ENCODE measurements around the gene OSBPL3. TPM values are rescaled to one million over a fixed set of nuclear protein-coding genes. Genes with fewer than 3 reads are reported as not detected.
"Not testable (repeated sequence)": the region's sequence is repeated elsewhere in the genome, so short reads cannot be mapped to it uniquely, and the experiment has no call there.

Gene OSBPL3
- total RNA-seq, 2 donors from 2014 or later = 3.1 to 8.2 TPM

GRCh38 chr7:25025218-25025671 is 45.3 kb upstream of the OSBPL3 start:
- Histone ChIP-seq H3K27me3 (no peaks in the 10 kb centered on the region), H3K27ac (no peak overlapping the region), H3K4me3 (no peak overlapping the region), H3K4me1 (peaks cover 3% of the 10 kb centered on the region), H3K9me3 (no peaks in the 10 kb centered on the region), H3K36me3 (replicated peaks in 1 of 2; ENCODE audit: insufficient read depth in 1 of 2, low read depth in 2 of 2) (no peaks in the 10 kb centered on the region)
- ATAC-seq (peak; percentile 56), DNase-seq (peak in 1 of 4 donors; percentile 5)
- intact Hi-C loops (cut with DNase I) = no loop called here
- no peak for TF ChIP-seq CTCF (IDR thresholded peaks at IDR 0.05)
- no peak for TF ChIP-seq POLR2A (IDR thresholded peaks at IDR 0.05)

- TF ChIP-seq CTCF (IDR thresholded peaks at IDR 0.05) = no peak
- TF ChIP-seq POLR2A (IDR thresholded peaks at IDR 0.05) = no peak
- no peaks in the 10 kb centered on the region for H3K9me3 ChIP-seq
- ATAC-seq (no peak), DNase-seq (no peak)
- no peaks in the 10 kb centered on the region for H3K36me3 ChIP-seq (replicated peaks in 1 of 2; ENCODE audit: insufficient read depth in 1 of 2, low read depth in 2 of 2)
- intact Hi-C loops (cut with DNase I) = no loop called here
- 32 to 51% methylated on average over 2 of the region's 2 CpGs for WGBS, 2 donors
- peaks cover 3% of the 10 kb centered on the region for H3K4me1 ChIP-seq
- no peak overlapping the region for H3K4me3 ChIP-seq
- H3K27me3 ChIP-seq = no peaks in the 10 kb centered on the region
- no peak overlapping the region for H3K27ac ChIP-seq
Measured at GRCh38 chr7:25024066-25024465, 44.1 kb upstream of the OSBPL3 start.

- H3K36me3 ChIP-seq (replicated peaks in 1 of 2; ENCODE audit: insufficient read depth in 1 of 2, low read depth in 2 of 2); DNase-seq; ATAC-seq; H3K9me3 ChIP-seq; H3K27me3 ChIP-seq; H3K4me3 ChIP-seq; intact Hi-C loops (cut with DNase I); H3K27ac ChIP-seq; H3K4me1 ChIP-seq: not testable (repeated sequence)
- 0 to 92% methylated on average over 2 to 25 of the region's 30 CpGs for WGBS, 2 donors
Measured at GRCh38 chr7:25017671-25018070, 37.7 kb upstream of the OSBPL3 start.

GRCh38 chr7:25014756-25015155 is 34.8 kb upstream of the OSBPL3 start:
- no peak for TF ChIP-seq POLR2A (IDR thresholded peaks at IDR 0.05)
- no peak for TF ChIP-seq CTCF (IDR thresholded peaks at IDR 0.05)
- no peak overlapping the region for H3K4me3 ChIP-seq
- 62 to 68% methylated on average over 2 of the region's 2 CpGs for WGBS, 2 donors
- H3K36me3 ChIP-seq (replicated peaks in 1 of 2; ENCODE audit: insufficient read depth in 1 of 2, low read depth in 2 of 2) = no peaks in the 10 kb centered on the region
- no peaks in the 10 kb centered on the region for H3K4me1 ChIP-seq
- no peaks in the 10 kb centered on the region for H3K9me3 ChIP-seq
- intact Hi-C loops (cut with DNase I) = no loop called here
- H3K27me3 ChIP-seq = no peaks in the 10 kb centered on the region
- H3K27ac ChIP-seq = no peak overlapping the region
- ATAC-seq (no peak), DNase-seq (no peak)

GRCh38 chr7:25012710-25013109 is 32.7 kb upstream of the OSBPL3 start:
- DNase-seq, ATAC-seq: not testable (repeated sequence)
- 93% methylated on average over 3 of the region's 3 CpGs for WGBS, 2 donors

GRCh38 chr7:25012254-25012653 is 32.3 kb upstream of the OSBPL3 start:
- Histone ChIP-seq H3K9me3 (no peaks in the 10 kb centered on the region), H3K27me3 (no peaks in the 10 kb centered on the region), H3K27ac (no peak overlapping the region), H3K4me1 (no peaks in the 10 kb centered on the region), H3K36me3 (replicated peaks in 1 of 2; ENCODE audit: insufficient read depth in 1 of 2, low read depth in 2 of 2) (no peaks in the 10 kb centered on the region), H3K4me3 (no peak overlapping the region)
- intact Hi-C loops (cut with DNase I) = no loop called here
- TF ChIP-seq POLR2A (IDR thresholded peaks at IDR 0.05) (no peak), CTCF (IDR thresholded peaks at IDR 0.05) (no peak)
- no peak for DNase-seq
- no peak for ATAC-seq

More at GRCh38 chr7:25012710-25013109, 32.7 kb upstream of the OSBPL3 start:
- H3K4me1 ChIP-seq; H3K36me3 ChIP-seq (replicated peaks in 1 of 2; ENCODE audit: insufficient read depth in 1 of 2, low read depth in 2 of 2); H3K9me3 ChIP-seq; H3K4me3 ChIP-seq; H3K27me3 ChIP-seq; H3K27ac ChIP-seq; intact Hi-C loops (cut with DNase I): not testable (repeated sequence)

Measured in body of pancreas (tissue), 4 donors.